Endometrium (tissue), 2 donors: ENCODE data around the gene PIK3C2G.
"Not testable (repeated sequence)": the region's sequence is repeated elsewhere in the genome, so short reads cannot be mapped to it uniquely, and the experiment has no call there.

Source experiments
- FAIRE-seq: peaks from 2 replicates; lab custom pipeline; 2012; peaks lifted over from hg19 to GRCh38; lab: Jason Lieb, UNC
- donor health status: control.
- donor health status: control.

PIK3C2G gene, protein sequence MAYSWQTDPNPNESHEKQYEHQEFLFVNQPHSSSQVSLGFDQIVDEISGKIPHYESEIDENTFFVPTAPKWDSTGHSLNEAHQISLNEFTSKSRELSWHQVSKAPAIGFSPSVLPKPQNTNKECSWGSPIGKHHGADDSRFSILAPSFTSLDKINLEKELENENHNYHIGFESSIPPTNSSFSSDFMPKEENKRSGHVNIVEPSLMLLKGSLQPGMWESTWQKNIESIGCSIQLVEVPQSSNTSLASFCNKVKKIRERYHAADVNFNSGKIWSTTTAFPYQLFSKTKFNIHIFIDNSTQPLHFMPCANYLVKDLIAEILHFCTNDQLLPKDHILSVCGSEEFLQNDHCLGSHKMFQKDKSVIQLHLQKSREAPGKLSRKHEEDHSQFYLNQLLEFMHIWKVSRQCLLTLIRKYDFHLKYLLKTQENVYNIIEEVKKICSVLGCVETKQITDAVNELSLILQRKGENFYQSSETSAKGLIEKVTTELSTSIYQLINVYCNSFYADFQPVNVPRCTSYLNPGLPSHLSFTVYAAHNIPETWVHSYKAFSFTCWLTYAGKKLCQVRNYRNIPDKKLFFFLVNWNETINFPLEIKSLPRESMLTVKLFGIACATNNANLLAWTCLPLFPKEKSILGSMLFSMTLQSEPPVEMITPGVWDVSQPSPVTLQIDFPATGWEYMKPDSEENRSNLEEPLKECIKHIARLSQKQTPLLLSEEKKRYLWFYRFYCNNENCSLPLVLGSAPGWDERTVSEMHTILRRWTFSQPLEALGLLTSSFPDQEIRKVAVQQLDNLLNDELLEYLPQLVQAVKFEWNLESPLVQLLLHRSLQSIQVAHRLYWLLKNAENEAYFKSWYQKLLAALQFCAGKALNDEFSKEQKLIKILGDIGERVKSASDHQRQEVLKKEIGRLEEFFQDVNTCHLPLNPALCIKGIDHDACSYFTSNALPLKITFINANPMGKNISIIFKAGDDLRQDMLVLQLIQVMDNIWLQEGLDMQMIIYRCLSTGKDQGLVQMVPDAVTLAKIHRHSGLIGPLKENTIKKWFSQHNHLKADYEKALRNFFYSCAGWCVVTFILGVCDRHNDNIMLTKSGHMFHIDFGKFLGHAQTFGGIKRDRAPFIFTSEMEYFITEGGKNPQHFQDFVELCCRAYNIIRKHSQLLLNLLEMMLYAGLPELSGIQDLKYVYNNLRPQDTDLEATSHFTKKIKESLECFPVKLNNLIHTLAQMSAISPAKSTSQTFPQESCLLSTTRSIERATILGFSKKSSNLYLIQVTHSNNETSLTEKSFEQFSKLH (N-terminal part only)

DNA sequence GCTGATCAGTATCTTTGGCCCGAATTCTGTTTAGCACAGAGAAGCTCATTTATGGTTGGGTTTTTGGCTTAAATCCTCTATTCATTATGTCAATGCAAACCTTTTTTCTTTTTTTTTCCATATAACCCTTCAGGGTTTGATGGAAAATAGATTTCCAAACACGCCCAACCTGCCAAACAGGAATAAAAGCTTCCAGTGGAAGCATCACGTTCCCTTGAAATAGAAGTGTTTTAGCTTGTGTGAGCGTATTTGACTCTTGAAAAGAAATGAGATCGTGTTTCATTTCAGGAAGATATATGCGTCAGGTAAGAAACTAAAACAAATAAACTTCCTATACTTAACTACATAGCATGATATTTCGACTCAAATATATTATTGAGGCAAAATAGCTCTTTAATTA lies at the start of gene PIK3C2G:
PIK3C2G (plus strand) TSS at position 246 of the 400 bp plus-strand sequence. CDS start 20,564 bp downstream, outside the sequence.
- FAIRE-seq, result peak; percentile 8

GRCh38 chr12:18217966-18218365 lies 43.4 kb upstream of the PIK3C2G start:
- no peak for FAIRE-seq

- no peak for FAIRE-seq
Observed at GRCh38 chr12:18221726-18222125, 39.6 kb upstream of the PIK3C2G start.

DNA sequence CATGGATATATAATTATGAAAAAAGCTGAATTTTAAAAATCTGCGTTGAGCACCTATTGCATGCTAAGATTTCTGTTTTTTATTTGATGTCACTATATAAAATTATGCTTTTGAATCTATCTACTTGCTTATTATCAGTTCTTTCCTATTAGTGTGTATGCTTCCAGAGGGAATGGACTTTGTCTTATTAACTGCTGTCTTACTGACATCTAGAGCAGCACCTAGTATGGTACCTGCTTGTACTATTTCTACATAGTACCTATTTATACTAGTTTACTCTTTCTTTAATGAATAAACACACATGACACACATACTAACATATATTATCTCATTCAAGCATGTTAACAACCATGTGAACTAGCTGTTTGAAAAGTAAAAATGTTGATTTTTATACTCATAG lies 38.6 kb upstream of the PIK3C2G start:
- no peak for FAIRE-seq

- peak; percentile 91 for FAIRE-seq
Observed at GRCh38 chr12:18224745-18225144, 36.6 kb upstream of the PIK3C2G start.

- no peak for FAIRE-seq
Observed at GRCh38 chr12:18239526-18239925, 21.8 kb upstream of the PIK3C2G start.

DNA sequence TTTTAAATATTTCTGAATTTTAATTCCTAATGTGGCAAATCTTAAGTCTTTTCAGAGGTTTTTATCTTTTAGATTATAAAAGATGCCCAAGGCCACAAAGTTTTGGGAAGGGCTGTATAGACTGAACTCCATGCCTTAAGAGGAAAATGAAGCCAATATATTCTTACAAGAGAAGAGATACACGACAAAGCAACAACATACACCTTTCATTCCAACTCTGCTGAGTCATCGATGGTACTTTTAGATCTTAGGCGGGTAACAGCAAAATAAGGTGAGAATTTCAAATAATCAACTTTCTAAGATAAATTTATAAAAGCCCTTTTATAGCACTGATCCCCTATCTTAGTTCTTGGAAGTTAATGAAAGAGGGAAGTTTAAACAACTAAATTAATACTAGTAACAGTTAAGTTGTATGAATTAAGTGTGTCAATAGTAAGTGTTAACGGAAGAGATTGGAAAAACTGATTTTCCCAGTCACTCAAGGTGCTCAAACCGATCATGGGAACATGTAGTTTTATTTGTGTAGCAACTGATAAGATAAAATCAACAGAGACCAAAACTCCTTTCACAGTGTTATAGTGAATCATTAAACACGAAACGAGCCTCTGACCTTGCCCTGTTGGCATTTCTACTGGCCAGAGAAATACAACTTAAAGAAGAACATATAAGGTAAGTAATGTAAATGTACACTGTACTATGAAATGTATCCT lies 18.8 kb upstream of the PIK3C2G start:
- no peak for FAIRE-seq

DNA sequence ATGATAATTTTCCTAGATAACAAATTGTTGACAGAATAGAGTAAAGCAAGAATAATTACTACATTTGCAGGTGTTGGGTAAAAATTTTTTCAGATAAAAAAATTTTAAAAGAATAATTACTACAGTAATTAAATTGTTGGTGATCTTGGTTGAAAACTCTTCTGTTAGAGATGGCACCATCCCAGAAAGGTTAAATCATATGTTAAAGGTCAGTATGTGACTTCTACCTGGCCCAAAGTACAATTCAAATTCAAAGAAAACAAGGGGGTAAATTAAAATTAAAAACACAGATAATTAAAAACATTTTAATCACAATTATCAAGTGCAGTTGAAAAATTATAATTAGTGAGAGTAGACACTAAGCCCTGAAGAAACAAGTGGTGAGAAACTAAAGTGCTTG lies 18.1 kb upstream of the PIK3C2G start:
- no peak for FAIRE-seq

- FAIRE-seq, result no peak
Observed at GRCh38 chr12:18246066-18246465, 15.3 kb upstream of the PIK3C2G start.

GRCh38 chr12:18250313-18250916 lies 10.9 kb upstream of the PIK3C2G start:
- peak; percentile 97 for FAIRE-seq

GRCh38 chr12:18254081-18254480 lies 7.2 kb upstream of the PIK3C2G start:
- peak; percentile 4 for FAIRE-seq

DNA sequence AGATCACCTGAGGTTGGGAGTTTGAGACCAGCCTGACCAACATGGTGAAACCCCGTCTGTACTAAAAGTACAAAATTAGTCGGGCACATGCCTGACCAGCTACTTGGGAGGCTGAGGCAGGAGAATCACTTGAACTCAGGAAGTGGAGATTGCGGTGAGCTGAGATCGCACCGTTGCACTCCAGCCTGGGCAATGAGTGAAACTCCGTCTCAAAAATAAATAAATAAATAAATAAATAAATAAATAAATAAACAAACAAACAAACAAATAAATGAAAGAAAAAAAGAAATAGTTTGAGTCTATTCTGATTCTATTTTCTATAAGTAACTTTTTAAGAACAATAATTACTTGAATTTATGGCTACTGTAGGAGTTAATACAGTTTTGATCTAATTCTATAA lies 6.3 kb upstream of the PIK3C2G start:
- not testable (repeated sequence) for FAIRE-seq

DNA sequence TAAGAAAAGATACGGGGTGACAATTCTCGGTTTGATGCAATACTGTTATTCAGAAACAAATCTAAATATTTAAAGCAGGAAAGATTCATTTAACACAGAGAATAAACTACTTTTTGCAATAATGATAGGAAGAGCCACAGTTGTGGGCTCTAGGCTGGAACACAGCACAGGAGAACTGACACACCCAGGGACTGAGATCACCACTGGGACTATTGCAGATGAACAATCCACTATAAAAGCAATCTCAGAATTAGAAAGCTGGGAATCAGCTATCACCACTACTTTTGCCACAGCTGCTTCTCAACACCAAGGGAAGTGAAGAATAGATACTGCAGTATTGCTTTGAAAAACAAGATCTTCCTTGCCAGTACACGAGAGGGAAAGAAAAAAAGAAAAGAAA lies 4.1 kb upstream of the PIK3C2G start:
- no peak for FAIRE-seq

DNA sequence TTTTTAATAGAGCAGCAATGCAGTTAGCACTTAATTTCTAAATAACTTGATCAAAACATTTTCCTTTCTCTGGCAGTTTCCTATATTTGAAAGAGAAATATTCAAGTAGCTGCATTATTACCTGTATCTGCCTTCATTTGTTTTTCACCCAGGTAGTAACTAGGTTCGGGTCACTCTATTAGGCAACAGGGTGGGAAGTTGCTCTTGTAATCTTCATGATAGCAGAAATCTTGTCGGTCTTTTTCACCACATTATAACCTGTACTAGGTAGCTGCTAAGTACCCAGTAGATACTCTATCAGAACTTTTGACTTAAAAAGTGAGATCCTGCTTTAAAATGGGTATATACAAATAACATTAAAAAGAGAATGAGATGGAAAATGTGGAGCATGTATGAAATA lies 2.4 kb upstream of the PIK3C2G start:
- FAIRE-seq, result no peak

DNA sequence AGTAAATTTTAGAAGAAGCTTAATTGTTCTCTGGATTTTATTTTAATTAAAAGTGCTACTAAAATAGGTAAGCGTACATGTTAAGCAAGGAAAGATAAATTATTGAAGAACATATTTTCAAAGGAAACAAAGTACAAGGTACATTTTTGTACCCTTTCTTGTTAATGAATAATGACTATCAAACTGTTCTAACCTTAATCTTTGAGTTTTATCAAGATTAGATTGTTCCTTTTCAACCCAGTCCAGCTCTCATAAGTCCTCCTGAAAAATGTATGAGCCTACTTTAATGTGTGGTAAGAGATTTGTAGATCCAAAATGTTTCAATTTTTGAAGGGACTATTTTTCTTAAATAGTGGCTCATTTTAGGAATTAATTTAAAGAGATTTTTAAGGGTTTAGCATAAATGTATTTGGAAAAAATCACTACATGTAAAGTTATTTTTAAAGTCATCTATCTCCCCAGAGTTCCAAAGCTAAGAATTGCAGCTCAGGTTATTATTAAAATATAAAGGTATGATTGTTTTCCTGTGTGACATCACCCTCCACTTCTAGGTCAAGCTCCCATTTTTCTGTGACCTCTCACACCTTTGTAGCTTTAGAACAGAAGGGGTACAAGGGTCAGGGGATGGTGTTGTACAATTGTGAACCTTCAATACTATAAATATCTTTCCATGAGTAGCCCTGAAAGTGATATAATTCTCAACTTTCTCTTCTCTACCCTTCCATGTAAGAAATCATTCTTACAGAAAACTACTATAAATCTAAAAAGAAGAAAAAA lies 1.2 kb upstream of the PIK3C2G start:
- peak; percentile 45 for FAIRE-seq

DNA sequence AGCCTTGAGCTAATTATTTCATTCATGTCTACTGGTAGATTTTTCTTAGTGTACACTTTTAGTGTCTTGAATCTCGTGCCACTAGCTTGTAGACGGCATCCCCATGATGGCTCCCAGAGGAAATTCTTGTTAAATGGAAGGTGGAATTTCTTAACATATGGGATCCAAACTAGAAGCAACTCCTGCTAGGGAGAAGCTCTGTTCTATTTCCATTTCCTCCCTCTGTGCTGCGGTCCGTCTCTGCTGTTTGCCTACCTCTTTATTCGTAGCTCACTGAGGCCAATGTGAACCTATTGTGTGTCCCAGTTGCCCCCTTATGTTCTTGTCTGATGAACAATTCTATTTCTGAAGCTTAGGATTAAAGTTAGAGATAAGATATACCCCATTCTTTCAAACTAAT lies 588 bp downstream of the PIK3C2G start:
- no peak for FAIRE-seq

DNA sequence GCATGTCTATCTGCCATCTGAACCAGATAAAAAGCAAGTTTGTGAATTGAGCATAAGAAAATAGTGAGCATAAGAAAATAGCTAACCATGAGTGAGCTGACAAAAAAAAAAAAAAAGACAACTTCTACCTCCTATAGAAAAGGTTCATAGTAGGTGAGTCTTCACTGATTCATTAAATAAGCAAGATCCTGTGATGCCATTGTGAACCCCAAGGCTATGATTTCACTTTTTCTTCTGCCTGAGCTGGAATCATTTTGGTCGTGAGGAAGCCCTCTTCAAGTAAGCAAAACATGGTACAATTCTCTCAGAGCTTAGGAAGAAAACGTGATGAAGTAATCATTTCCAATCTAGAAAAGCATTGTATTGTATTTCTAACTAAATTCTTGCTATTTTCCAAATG lies 1.2 kb downstream of the PIK3C2G start:
- no peak for FAIRE-seq

DNA sequence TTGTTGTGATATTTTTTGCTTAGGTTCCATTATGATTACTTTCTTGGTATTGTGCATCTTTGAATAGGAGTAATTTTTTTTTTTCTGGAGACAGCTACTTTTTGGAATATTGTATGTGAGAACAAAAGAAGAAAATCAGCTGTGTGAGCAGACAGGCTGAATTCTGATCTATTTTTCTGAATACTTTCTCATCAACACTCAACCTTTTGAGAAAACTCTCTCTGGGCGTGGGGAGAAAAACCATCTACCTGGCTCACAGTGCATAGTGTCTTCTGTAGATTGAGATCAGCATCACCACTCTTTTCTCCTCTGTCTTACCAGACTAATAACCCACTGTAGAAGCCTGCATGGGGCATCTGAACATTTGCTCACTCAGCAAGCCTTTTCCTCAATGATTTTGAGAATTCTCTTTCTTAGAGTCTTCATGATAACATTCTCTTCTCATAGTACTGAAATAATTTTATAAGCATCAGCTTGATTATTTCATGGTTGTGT lies 3.3 kb downstream of the PIK3C2G start:
- no peak for FAIRE-seq

DNA sequence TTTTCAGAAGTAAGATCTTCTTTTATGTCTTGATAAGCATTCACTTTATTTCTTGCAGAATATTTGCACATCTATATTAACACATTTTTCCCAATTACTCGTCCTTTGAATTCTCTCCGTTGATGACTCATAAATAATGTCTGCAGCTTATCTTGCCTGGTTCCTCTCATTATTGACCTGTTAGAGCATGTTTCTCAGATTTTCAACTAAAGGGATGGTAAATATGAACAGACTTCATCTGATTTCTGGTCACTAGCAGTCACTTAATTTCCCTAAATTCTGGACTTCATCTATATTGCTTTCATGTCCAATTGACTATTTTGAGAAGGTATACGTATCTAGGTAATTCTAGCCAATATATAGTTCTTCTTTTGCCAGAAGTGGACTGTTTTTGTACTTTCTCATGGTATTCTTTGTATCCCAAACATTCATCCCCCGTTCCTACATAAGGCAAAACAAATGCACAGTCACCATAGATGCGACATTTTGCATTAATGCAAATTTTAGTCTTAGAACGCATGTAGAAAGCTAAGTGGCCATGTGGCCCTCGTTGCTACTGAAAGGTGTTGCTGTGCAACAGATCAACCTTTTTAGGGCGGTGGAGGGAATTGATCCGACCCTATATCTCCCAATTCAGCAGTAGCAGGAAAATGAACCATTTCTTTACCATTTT lies 6.2 kb downstream of the PIK3C2G start:
- FAIRE-seq, result no peak
